Superior temporal gyrus (tissue), 1 donor: Measurements from ENCODE around the gene XYLT1.
A peak's percentile ranks its signal among the peaks of the same experiment; 100 is the strongest.

Experiments
- DNase-seq: peaks from one replicate; pipeline ENCODE4 v3.0.0-alpha.2; 2016; ENCODE audit errors: extremely low spot score

XYLT1 gene

GRCh38 chr16:17203424-17203823 lies 267.3 kb downstream of the XYLT1 start:
- DNase-seq, result no peak

- no peak for DNase-seq
Measured at GRCh38 chr16:17199135-17199534, 271.6 kb downstream of the XYLT1 start.

- no peak for DNase-seq
Measured at GRCh38 chr16:17196526-17196925, 274.2 kb downstream of the XYLT1 start.

GRCh38 chr16:17194190-17194780 lies 276.5 kb downstream of the XYLT1 start:
- DNase-seq, result peak; percentile 55

GRCh38 chr16:17193566-17194100 lies 277.1 kb downstream of the XYLT1 start:
- no peak for DNase-seq

GRCh38 chr16:17184026-17184425 lies 286.7 kb downstream of the XYLT1 start:
- DNase-seq, result no peak

GRCh38 chr16:17177959-17178905 lies 292.5 kb downstream of the XYLT1 start:
- DNase-seq, result no peak

- DNase-seq, result no peak
Measured at GRCh38 chr16:17177242-17177958, 293.4 kb downstream of the XYLT1 start.

- DNase-seq, result no peak
Measured at GRCh38 chr16:17176199-17176598, 294.6 kb downstream of the XYLT1 start.

- DNase-seq, result peak; percentile 40
Measured at GRCh38 chr16:17173281-17173680, 297.5 kb downstream of the XYLT1 start.

- DNase-seq, result no peak
Measured at GRCh38 chr16:17171250-17172143, 299.3 kb downstream of the XYLT1 start.

GRCh38 chr16:17170435-17170834 lies 300.3 kb downstream of the XYLT1 start:
- DNase-seq, result no peak

- DNase-seq, result no peak
Measured at GRCh38 chr16:17168181-17168580, 302.6 kb downstream of the XYLT1 start.

- no peak for DNase-seq
Measured at GRCh38 chr16:17166095-17166494, 304.7 kb downstream of the XYLT1 start.

GRCh38 chr16:17162560-17162959 lies 308.2 kb downstream of the XYLT1 start:
- DNase-seq, result no peak

- DNase-seq, result peak; percentile 10
Measured at GRCh38 chr16:17160920-17161431, 309.8 kb downstream of the XYLT1 start.

- DNase-seq, result peak; percentile 10
Measured at GRCh38 chr16:17160285-17160853, 310.4 kb downstream of the XYLT1 start.

- DNase-seq, result peak; percentile 8
Measured at GRCh38 chr16:17159617-17160016, 311.1 kb downstream of the XYLT1 start.

GRCh38 chr16:17155936-17156335 lies 314.8 kb downstream of the XYLT1 start:
- no peak for DNase-seq

GRCh38 chr16:17155485-17155884 lies 315.3 kb downstream of the XYLT1 start:
- DNase-seq, result no peak

GRCh38 chr16:17154981-17155380 lies 315.8 kb downstream of the XYLT1 start:
- DNase-seq, result peak; percentile 12
